Spinal cord (tissue), 4 donors: ENCODE results near the gene MYBBP1A. TPM values are rescaled to one million over a fixed set of nuclear protein-coding genes. Genes with fewer than 3 reads are reported as not detected.

Experiments
- polyA plus RNA-seq, 2 donors: library from polyadenylated mRNA; unstranded; fragments of 120-200 nt; gene quantifications; one replicate each; pipeline ENCODE4 v1.2.1, GENCODE V29; 2013; ENCODE audit not compliant: insufficient read length in 2 of 2
- total RNA-seq, 2 donors: library from RNA; depleted of rRNA in 1 of 2; stranded (reverse); fragments of 120-200 nt in 1 of 2; fragments of >200 nt in 1 of 2; gene quantifications; one replicate each; pipeline versions ENCODE4 v1.2.3 to v1.2.4, GENCODE V29; 2013 to 2014

Gene MYBBP1A
- total and polyA plus RNA-seq, 4 donors = 19.5 to 38.9 (median 33.7) TPM

Other genes starting within 250 kb of the MYBBP1A start
- 10 to 100 TPM; 40.3 to 47.7 TPM for gene UBE2G1, start 188.7 kb downstream of the MYBBP1A start, total RNA-seq
- 10 to 100 TPM; 70.5 to 73.4 TPM for gene UBE2G1, start 188.7 kb downstream of the MYBBP1A start, polyA plus RNA-seq
- gene SPNS3, start 121.4 kb downstream of the MYBBP1A start, total RNA-seq = 1 to 10 TPM in 1 of 2 donors, under 1 TPM in 1; 0.83 to 1.3 TPM
- 1 to 10 TPM; 1.9 to 2.0 TPM for gene SPNS3, start 121.4 kb downstream of the MYBBP1A start, polyA plus RNA-seq
- 10 to 100 TPM; 17.7 to 18.0 TPM for gene SPNS2, start 56.5 kb downstream of the MYBBP1A start, total RNA-seq
- gene SPNS2, start 56.5 kb downstream of the MYBBP1A start, polyA plus RNA-seq = 10 to 100 TPM; 65.1 to 67.3 TPM
- not detected for gene GGT6, start 5.2 kb upstream of the MYBBP1A start, total RNA-seq
- under 1 TPM in 1 of 2 donors, not detected in 1; 0.15 TPM for gene GGT6, start 5.2 kb upstream of the MYBBP1A start, polyA plus RNA-seq
- 10 to 100 TPM in 1 of 2 donors, 1 to 10 TPM in 1; 5.1 to 33.9 TPM for gene SMTNL2, start 29.1 kb upstream of the MYBBP1A start, total RNA-seq
- 10 to 100 TPM in 1 of 2 donors, 1 to 10 TPM in 1; 5.8 to 12.8 TPM for gene SMTNL2, start 29.1 kb upstream of the MYBBP1A start, polyA plus RNA-seq
- 10 to 100 TPM in 1 of 2 donors, 1 to 10 TPM in 1; 3.0 to 16.3 TPM for gene ALOX15, start 86.3 kb upstream of the MYBBP1A start, total RNA-seq
- gene ALOX15, start 86.3 kb upstream of the MYBBP1A start, polyA plus RNA-seq = 10 to 100 TPM in 1 of 2 donors, 1 to 10 TPM in 1; 3.9 to 13.5 TPM
- 10 to 100 TPM; 20.5 to 22.4 TPM for gene PELP1, start 148.8 kb upstream of the MYBBP1A start, total RNA-seq
- 10 to 100 TPM; 60.7 to 70.8 TPM for gene PELP1, start 148.8 kb upstream of the MYBBP1A start, polyA plus RNA-seq
- 10 to 100 TPM; 21.2 to 33.9 TPM for gene ARRB2, start 155.2 kb upstream of the MYBBP1A start, total RNA-seq
- gene ARRB2, start 155.2 kb upstream of the MYBBP1A start, polyA plus RNA-seq = 100 to 1,000 TPM in 1 of 2 donors, 10 to 100 TPM in 1; 99.0 to 105 TPM
- 10 to 100 TPM in 1 of 2 donors, 1 to 10 TPM in 1; 9.5 to 32.1 TPM for gene MED11, start 176.0 kb upstream of the MYBBP1A start, total RNA-seq
- gene MED11, start 176.0 kb upstream of the MYBBP1A start, polyA plus RNA-seq = 10 to 100 TPM; 27.3 to 27.4 TPM
- gene ZMYND15, start 184.4 kb upstream of the MYBBP1A start, total RNA-seq = 1 to 10 TPM in 1 of 2 donors, under 1 TPM in 1; 0.89 to 2.0 TPM
- gene ZMYND15, start 184.4 kb upstream of the MYBBP1A start, polyA plus RNA-seq = 1 to 10 TPM; 1.4 to 2.5 TPM
- gene CXCL16, start 184.5 kb upstream of the MYBBP1A start, total RNA-seq = 1 to 10 TPM; 7.5 to 8.0 TPM
- 10 to 100 TPM; 18.4 to 18.8 TPM for gene CXCL16, start 184.5 kb upstream of the MYBBP1A start, polyA plus RNA-seq
- not detected for gene TM4SF5, start 216.5 kb upstream of the MYBBP1A start, total RNA-seq
- gene TM4SF5, start 216.5 kb upstream of the MYBBP1A start, polyA plus RNA-seq = not detected
- 1 to 10 TPM in 1 of 2 donors, under 1 TPM in 1; 0.99 to 2.0 TPM for gene VMO1, start 231.0 kb upstream of the MYBBP1A start, total RNA-seq
- 1 to 10 TPM; 2.0 to 2.7 TPM for gene VMO1, start 231.0 kb upstream of the MYBBP1A start, polyA plus RNA-seq
- not detected for gene GLTPD2, start 233.6 kb upstream of the MYBBP1A start, total RNA-seq
- 1 to 10 TPM; 3.5 to 5.2 TPM for gene GLTPD2, start 233.6 kb upstream of the MYBBP1A start, polyA plus RNA-seq
- gene PSMB6, start 240.8 kb upstream of the MYBBP1A start, total RNA-seq = 100 to 1,000 TPM in 1 of 2 donors, 10 to 100 TPM in 1; 94.1 to 146 TPM
- 100 to 1,000 TPM; 143 to 147 TPM for gene PSMB6, start 240.8 kb upstream of the MYBBP1A start, polyA plus RNA-seq